B cell (primary cell): ENCODE results near the gene USP34. TPM values are rescaled to one million over a fixed set of nuclear protein-coding genes. Genes with fewer than 3 reads are reported as not detected.

Experiments
- ATAC-seq: fragments of 200-7000 bp; cut with Tn5 transposase; one replicate; pipeline ENCODE4 v1.10.0; 2021; ENCODE audit warnings: low read depth, mild to moderate bottlenecking, moderate number of reproducible peaks, moderate library complexity
- CTCF ChIA-PET: fragments of 350-600 bp; sonication (Branson Sonifier 250); formaldehyde crosslinking; loops from one replicate; lab custom pipeline; 2021; ENCODE audit warnings: antibody characterized with exemption, inconsistent platforms; lab: Charles Lee
- POLR2A ChIA-PET: fragments of 350-600 bp; sonication (Branson Sonifier 250); formaldehyde crosslinking; loops from one replicate; lab custom pipeline; 2021; ENCODE audit warnings: antibody characterized with exemption; lab: Charles Lee
- DNase-seq: peaks from one replicate; pipeline ENCODE4 v3.0.0; 2013
- H2AFZ ChIP-seq: 2 replicates; pipeline ENCODE4 v1.6.1; 2012; ENCODE audit warnings: mild to moderate bottlenecking, low read depth, low read length; ENCODE audit not compliant: insufficient read depth, poor library complexity, severe bottlenecking
- H3K27ac ChIP-seq, 2 donors: 1 replicate in 1 of 2; 2 replicates in 1 of 2; pipeline ENCODE4 v1.5.1; 2012 to 2013; ENCODE audit warnings: low read length in 2 of 2, mild to moderate bottlenecking in 2 of 2, moderate library complexity in 1 of 2
- H3K27me3 ChIP-seq, 4 experiments: fragments of 200-600 bp in 1 of 4; sonication (generic) in 1 of 4; replicated peaks in 1 of 4; 1 replicate in 2 of 4; 2 replicates in 2 of 4; pipeline versions ENCODE4 v1.6.1 to v1.7.0; 2013 to 2016; ENCODE audit warnings: low read length in 3 of 4, mild to moderate bottlenecking in 2 of 4, mixed read lengths in 1 of 4, moderate library complexity in 1 of 4; ENCODE audit not compliant: insufficient read depth in 4 of 4, control insufficient read depth in 3 of 4; ENCODE audit errors: control extremely low read depth in 1 of 4
- H3K36me3 ChIP-seq, 2 experiments: replicated peaks in 1 of 2; 1 replicate in 1 of 2; 2 replicates in 1 of 2; pipeline versions ENCODE4 v1.6.1 to v1.7.1; 2013; ENCODE audit warnings: low read length in 1 of 2; ENCODE audit not compliant: insufficient read depth in 2 of 2, control insufficient read depth in 1 of 2; ENCODE audit errors: control extremely low read depth in 1 of 2, extremely low read depth in 1 of 2
- H3K4me1 ChIP-seq, 2 donors: fragments of 200-600 bp in 1 of 2; sonication (generic) in 1 of 2; 1 replicate in 1 of 2; 2 replicates in 1 of 2; pipeline versions ENCODE4 v1.5.1 to v1.6.1; 2013 to 2017; ENCODE audit warnings: low read length in 2 of 2; ENCODE audit not compliant: control insufficient read depth in 2 of 2, insufficient read depth in 2 of 2
- H3K4me2 ChIP-seq: replicated peaks from 2 replicates; pipeline ENCODE3; 2012; ENCODE audit warnings: mild to moderate bottlenecking, low read depth, low read length; ENCODE audit not compliant: poor library complexity, severe bottlenecking
- H3K4me3 ChIP-seq, 5 experiments: fragments of 200-600 bp in 1 of 5; sonication (generic) in 1 of 5; 1 replicate in 3 of 5; 2 replicates in 2 of 5; pipeline versions ENCODE4 v1.5.1 to v1.7.0; 2011 to 2016; ENCODE audit warnings: low read length in 4 of 5, mild to moderate bottlenecking in 4 of 5, low read depth in 2 of 5, control low read depth in 1 of 5, moderate library complexity in 1 of 5; ENCODE audit not compliant: insufficient read depth in 1 of 5; ENCODE audit errors: control extremely low read depth in 1 of 5, extremely low read depth in 1 of 5
- H3K79me2 ChIP-seq: fragments of 200-600 bp; sonication (generic); one replicate; pipeline ENCODE4 v1.6.0; 2016; ENCODE audit warnings: low read length; ENCODE audit not compliant: control insufficient read depth, insufficient read depth
- H3K9ac ChIP-seq: fragments of 200-600 bp; sonication (generic); 2 replicates; pipeline ENCODE4 v1.6.1; 2017; ENCODE audit warnings: mild to moderate bottlenecking, low read length, moderate library complexity
- H3K9me3 ChIP-seq, 3 donors: one replicate each; pipeline versions ENCODE4 v1.6.1 to v1.7.1; 2013; ENCODE audit warnings: low read length in 2 of 3; ENCODE audit not compliant: control insufficient read depth in 2 of 3, insufficient read depth in 1 of 3; ENCODE audit errors: control extremely low read depth in 1 of 3
- H4K20me1 ChIP-seq: 2 replicates; pipeline ENCODE4 v1.6.0; 2012; ENCODE audit warnings: mild to moderate bottlenecking, low read length; ENCODE audit not compliant: insufficient read depth, control insufficient read depth, poor library complexity, severe bottlenecking
- H3K27ac Mint-ChIP-seq: one replicate; pipeline ENCODE4 v1.8.0; 2021; ENCODE audit warnings: mixed read lengths
- H3K27me3 Mint-ChIP-seq: one replicate; pipeline ENCODE4 v1.8.0; 2021; ENCODE audit warnings: mixed read lengths
- H3K4me1 Mint-ChIP-seq: one replicate; pipeline ENCODE4 v1.8.0; 2021; ENCODE audit warnings: mixed read lengths
- H3K4me3 Mint-ChIP-seq: one replicate; pipeline ENCODE4 v1.8.0; 2021; ENCODE audit warnings: mixed read lengths
- H3K9me3 Mint-ChIP-seq: one replicate; pipeline ENCODE4 v1.8.0; 2022; ENCODE audit warnings: mixed read lengths; ENCODE audit not compliant: insufficient read depth
- EZH2 ChIP-seq: IDR thresholded peaks from 2 replicates; pipeline ENCODE4 v1.6.1; 2012; ENCODE audit warnings: borderline replicate concordance, low read depth, mild to moderate bottlenecking, moderate library complexity, low read length; ENCODE audit not compliant: insufficient read depth, poor library complexity, severe bottlenecking
- WGBS: methylation state at CpG from one replicate; pipeline ENCODE4 v1.1.5; 2013; ENCODE audit warnings: missing lambda C conversion rate; ENCODE audit not compliant: insufficient coverage; 5-methylcytosine and 5-hydroxymethylcytosine counted together
- intact Hi-C: fragments of 100-400 bp; cut with micrococcal nuclease; formaldehyde crosslinking; loops from one replicate; pipeline ENCODE4 v1.10.0; 2022
- polyA plus RNA-seq: library from polyadenylated mRNA; depleted of rRNA; stranded (reverse); fragments of >200 nt; gene quantifications from 2 replicates; pipeline ENCODE4 v1.2.3, GENCODE V29; 2012
- total RNA-seq, 2 donors: library from RNA; stranded (reverse); fragments of 120-200 nt in 1 of 2; gene quantifications; 1 replicate in 1 of 2; 2 replicates in 1 of 2; pipeline versions ENCODE4 v1.2.3 to v1.2.4, GENCODE V29; 2013 to 2022
- TF ChIP-seq, protein P1 (sequence below): fragments of 200-600 bp; IDR thresholded peaks from one replicate; pipeline ENCODE4 v1.8.0; 2022; ENCODE audit warnings: antibody characterized with exemption, mild to moderate bottlenecking

USP34 gene
- total and polyA plus RNA-seq, 2 donors (not counting 1 experiment from before 2014, with no cell fraction given) = 70.3 to 311 TPM

DNA sequence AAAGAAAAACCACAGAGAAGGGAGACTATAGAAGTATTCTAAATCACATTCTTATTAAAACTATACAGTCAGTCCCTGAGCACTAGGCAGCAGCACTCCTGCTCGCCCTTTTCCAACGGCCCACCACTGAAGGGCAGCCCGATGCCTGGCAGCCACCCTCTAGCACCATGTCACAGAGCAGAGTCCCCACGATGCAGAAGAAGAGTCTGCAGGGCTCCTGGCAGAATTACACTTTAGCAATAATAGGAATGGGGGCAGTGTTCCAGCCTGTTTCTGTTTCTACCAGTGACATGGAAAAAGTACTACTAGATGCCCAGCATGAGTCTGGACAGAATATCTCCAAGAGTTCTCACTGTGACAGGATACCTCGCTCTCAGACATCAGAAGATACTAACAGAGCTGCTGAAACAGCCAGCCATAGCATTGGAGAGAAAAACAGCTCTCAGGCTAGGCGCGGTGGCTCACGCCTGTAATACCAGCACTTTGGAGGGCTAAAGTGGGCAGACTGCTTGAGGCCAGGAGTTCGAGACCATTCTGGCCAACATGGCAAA is 221.3 kb downstream of the USP34 start:
- Histone ChIP-seq H3K27me3 (no peaks in the 10 kb centered on the region), H3K9ac (no peak overlapping the region), H3K27ac (no peak overlapping the region), H4K20me1 (no peaks in the 10 kb centered on the region), H2AFZ (no peak overlapping the region), H3K36me3 (peaks cover 15 to 38% of the 10 kb centered on the region in 2 experiments), H3K4me3 (no peak overlapping the region), H3K79me2 (no peaks in the 10 kb centered on the region), H3K9me3 (no peaks in the 10 kb centered on the region), H3K4me2 (no peak overlapping the region), H3K4me1 (no peaks in the 10 kb centered on the region)
- Mint-ChIP-seq H3K4me1 (no peaks in the 10 kb centered on the region), H3K27me3 (no peaks in the 10 kb centered on the region), H3K9me3 (no peaks in the 10 kb centered on the region), H3K27ac (no peak overlapping the region), H3K4me3 (no peak overlapping the region)
- DNase-seq = no peak
- no peak for TF ChIP-seq EZH2
- TF ChIP-seq, protein P1, sequence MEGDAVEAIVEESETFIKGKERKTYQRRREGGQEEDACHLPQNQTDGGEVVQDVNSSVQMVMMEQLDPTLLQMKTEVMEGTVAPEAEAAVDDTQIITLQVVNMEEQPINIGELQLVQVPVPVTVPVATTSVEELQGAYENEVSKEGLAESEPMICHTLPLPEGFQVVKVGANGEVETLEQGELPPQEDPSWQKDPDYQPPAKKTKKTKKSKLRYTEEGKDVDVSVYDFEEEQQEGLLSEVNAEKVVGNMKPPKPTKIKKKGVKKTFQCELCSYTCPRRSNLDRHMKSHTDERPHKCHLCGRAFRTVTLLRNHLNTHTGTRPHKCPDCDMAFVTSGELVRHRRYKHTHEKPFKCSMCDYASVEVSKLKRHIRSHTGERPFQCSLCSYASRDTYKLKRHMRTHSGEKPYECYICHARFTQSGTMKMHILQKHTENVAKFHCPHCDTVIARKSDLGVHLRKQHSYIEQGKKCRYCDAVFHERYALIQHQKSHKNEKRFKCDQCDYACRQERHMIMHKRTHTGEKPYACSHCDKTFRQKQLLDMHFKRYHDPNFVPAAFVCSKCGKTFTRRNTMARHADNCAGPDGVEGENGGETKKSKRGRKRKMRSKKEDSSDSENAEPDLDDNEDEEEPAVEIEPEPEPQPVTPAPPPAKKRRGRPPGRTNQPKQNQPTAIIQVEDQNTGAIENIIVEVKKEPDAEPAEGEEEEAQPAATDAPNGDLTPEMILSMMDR = no peak
- ChIA-PET POLR2A (no interaction called here), CTCF (no interaction called here)
- WGBS = 100% methylated on average over 7 of the region's 9 CpGs
- intact Hi-C loops = no loop called here
- no peak for ATAC-seq

DNA sequence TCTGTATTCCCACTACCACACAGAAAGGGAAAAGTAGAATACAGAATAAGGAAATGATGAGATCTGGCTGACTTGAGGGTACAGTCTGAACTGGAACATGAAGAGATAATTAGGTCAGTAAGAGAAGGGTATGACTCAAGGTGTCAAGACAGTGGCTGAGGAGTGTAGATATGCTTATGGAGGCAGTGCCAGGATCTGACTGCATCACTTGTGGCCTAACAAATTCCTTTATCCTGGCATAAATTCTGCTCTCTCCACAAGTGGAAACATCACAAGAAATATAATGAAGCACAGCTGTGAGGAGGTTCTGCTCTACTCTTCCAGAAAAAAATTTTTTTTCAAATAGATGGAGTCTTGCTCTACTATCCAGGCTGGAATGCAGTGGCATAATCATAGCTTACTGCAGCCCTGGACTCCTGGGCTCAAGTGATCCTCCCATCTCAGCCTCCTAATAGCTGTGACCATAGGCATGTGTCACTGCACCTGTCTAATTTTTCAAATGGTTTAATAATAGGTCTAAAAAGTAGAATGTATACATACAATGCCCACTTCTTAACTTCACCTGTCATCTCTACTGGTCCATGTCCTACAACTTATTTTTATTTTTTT is 223.6 kb downstream of the USP34 start:
- ATAC-seq = no peak
- intact Hi-C loops = no loop called here
- POLR2A ChIA-PET = no interaction called here

More for the DNA sequence above, 223.6 kb downstream of the USP34 start:
- Histone ChIP-seq H2AFZ (no peak overlapping the region), H3K36me3 (peaks cover 16 to 49% of the 10 kb centered on the region in 2 experiments), H3K9me3 (no peaks in the 10 kb centered on the region), H3K27ac (no peak overlapping the region), H4K20me1 (no peaks in the 10 kb centered on the region), H3K27me3 (no peaks in the 10 kb centered on the region), H3K79me2 (no peaks in the 10 kb centered on the region), H3K4me1 (no peaks in the 10 kb centered on the region), H3K9ac (no peak overlapping the region), H3K4me3 (no peak overlapping the region), H3K4me2 (no peak overlapping the region)
- Mint-ChIP-seq H3K27ac (no peak overlapping the region), H3K4me3 (no peak overlapping the region), H3K9me3 (no peaks in the 10 kb centered on the region), H3K4me1 (no peaks in the 10 kb centered on the region), H3K27me3 (no peaks in the 10 kb centered on the region)
- CTCF ChIA-PET = no interaction called here
- no peak for DNase-seq
- TF ChIP-seq, protein P1 = no peak
- no peak for TF ChIP-seq EZH2
